HG03442 (cell line): ENCODE measurements around the gene PEX14.

Experiments
- ATAC-seq: cut with Tn5 transposase; IDR thresholded peaks from one replicate; pipeline ENCODE4 v1.9.1; 2021; ENCODE audit warnings: mild to moderate bottlenecking, moderate library complexity; ENCODE audit not compliant: unreplicated experiment

PEX14 gene

DNA sequence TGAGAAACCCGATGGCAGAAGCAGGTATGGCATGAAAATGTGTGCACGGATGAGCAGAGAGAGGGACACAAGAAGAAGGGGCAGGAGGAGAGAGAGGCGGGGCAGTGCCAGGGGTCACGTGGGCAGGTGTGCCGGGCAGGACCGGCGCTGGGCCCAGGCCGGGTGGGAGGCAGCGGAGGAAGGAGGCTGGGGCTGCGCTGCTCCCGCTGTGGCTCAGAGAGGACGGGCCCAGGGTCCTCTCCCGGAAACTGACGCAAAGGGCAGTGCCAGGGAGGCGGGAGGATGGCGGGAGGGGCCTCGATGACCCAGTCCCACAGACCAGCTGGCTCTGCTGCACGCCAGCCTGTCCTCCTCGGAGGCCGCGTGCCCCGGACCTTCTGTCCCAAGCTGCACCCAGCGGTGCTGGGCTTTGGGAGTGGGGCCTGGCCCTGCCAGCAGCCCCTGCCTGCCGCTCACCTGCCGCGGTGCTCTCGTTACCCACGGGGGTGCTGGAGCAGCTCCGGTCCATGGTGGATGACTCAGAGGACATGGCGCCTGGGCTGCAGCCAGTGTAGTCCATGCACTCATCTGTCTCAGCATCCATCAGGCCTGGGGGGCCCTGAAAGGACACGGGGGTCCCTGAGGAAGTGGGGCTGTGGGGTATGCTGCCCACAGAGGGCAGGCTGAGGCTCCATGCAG, 167.8 kb downstream of the PEX14 start:
- no peak for ATAC-seq

DNA sequence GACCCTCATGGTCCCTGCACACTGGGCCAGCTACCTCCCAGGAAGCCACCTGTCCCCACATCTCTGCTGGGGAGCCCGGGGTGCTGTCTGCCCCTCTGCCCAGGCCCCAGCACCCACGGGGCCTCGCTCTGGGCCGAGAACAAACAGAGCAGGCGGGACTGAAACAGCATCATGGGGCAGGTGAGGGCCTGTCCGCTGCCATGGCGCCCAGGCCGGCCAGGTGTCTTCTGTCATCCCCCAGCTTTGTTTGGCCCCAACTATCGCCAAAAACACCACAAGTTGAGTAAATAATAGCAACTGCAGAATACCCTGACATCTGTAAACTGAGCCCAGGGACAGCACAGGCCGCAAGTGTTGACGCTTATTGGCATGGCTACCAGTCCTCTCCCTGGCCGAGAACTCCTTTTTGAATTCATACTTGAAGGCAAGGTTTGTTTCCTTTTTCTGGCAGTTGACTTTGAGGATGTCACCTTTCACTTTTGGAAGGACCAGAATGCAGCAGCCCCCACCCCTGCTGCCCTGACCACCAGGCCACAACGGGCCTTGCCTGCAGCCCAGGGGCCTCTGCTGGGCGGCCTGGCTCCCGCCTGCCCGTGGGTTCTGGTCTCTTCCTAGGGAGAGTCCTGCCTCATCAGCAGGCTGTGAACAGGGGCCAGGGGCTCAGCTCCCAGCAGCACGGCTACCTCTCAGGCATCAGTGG, 169.0 kb downstream of the PEX14 start:
- no peak for ATAC-seq

DNA sequence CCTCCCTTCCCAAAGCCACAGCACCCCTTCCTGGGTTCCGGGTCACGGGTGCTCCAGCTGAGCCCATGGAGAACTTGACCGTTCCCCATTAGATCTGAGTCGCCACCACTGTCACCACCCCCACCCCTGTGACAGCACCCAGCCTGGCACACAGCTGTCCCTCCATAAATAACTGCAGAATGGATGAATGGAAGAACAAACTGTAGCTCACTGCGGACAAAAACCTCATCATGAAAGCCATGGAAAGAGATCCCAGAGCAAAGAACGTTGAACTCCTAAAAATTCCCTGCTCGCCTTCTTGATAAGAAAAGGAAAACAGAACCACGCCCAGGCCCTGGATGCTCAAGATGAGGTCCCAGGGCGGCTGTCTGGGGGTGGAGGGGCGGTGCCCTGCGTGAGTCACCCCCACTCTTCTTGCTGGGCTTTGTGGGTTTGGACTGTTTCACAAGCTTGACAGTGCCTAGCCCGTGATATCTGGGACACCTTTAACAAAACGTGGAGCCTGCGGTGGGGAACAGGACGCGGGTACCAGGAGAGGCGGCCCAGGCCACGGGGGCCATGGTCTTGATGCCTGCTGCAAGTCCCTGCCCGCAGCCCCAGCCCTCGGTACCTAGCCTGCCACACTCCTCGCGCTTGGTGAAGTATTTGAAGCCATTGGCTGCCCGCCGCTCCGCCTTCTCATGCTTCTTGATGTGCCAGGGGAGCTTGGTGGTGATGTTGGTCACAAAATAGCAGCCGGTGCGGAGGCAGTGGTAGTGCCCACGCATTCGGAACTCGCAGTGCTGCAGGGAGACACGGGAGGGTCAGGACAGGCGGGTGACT, 169.8 kb downstream of the PEX14 start:
- no peak for ATAC-seq

GRCh38 chr1:10646347-10646861, 171.7 kb downstream of the PEX14 start:
- no peak for ATAC-seq

GRCh38 chr1:10647414-10648170, 172.8 kb downstream of the PEX14 start:
- ATAC-seq = no peak

GRCh38 chr1:10648689-10649516, 174.2 kb downstream of the PEX14 start:
- ATAC-seq = no peak

DNA sequence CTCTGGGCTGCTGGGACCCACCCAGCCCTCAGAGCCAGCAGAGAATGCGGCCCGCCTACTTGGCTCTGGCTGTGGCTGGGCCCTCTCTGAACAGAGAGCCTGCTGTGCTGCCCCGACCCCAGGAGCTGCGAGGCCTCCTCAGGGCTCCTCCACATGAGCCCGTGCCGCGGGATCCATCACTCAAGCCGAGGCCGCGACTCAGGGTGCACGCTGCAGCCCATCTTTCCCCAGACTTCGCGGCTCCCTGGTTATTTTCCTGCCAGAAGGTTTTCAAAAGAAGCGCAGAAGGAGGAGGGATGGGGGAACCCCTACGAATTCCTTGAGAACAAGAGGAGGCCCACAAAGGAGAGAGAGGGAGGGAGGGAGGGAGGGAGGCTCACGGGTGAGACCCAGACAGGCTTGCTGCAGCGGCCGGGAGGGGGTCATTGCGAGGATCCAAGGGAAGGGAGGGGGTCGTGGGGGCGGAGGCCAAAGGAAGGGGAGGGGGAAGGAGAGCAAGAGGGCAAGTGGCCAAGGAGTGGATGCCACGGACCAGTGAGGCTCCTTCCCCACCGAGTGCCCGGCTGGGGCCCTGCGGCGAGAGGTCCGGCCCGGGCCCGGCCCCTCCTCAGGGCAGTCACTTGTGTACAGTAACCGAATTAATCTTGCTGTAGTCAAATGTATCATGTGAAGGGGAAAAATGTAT, 174.9 kb downstream of the PEX14 start:
- ATAC-seq = no peak

- ATAC-seq = no peak
These were observed 176.0 kb downstream of the PEX14 start for GRCh38 chr1:10650556-10651388.

DNA sequence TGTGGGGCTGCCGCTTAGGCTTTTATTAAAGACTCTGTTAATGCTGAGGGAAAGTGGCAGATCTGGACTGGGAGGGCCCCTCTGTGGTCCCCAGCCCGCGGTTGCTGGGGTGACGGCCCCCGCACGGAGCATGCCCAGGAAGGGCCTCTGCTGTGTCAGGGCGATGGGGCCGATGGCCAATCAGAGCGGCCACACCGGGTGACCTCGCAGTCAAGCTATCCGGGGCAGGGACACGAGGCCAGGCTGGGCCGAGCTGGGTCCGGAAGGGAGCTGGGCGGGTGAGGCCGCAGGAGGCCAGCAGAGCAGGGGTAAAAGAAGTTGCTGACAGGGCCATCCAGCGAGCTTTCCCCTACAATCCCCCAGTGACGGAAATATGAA, 176.6 kb downstream of the PEX14 start:
- no peak for ATAC-seq

DNA sequence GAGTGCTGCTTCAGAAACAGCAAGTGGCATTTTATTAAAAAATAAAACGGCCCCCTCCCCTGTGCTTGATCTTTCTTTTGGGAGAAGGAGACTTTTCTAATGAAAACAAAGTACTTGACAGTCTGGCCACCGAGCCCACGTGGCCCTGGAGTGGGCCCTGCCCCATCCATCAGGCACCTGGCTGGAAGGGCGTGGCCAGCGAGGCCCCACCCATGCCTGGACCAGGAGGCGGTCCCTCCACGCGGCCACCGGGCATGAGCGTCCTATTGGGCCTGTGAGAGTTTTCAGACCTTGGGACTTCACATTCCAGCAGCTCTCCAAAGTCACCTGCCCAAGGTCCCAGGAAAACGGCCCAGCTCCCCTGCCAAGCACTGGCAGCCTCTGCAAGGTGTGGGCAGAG, 177.0 kb downstream of the PEX14 start:
- ATAC-seq = no peak

DNA sequence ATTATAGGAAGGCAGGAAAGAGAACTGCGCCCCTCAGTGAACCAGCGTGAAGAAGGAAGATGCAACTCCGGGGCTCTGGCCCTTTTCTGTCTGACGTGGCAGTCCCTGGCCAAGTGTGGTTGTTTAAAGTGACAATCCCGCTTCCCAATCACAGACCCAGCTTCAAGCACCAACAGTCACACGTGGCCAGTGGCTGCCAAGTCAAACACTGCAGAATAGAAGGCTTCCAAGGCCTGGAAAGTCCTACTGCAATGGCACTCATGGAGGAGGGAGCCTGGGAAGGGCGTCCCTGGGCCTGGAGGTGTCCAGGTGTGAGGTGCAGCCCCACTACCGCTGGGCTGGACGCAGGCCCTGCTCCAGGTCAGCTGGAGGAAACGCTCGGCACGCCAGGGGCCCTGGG, 177.9 kb downstream of the PEX14 start:
- ATAC-seq = no peak

- ATAC-seq = no peak
These were observed 178.8 kb downstream of the PEX14 start for GRCh38 chr1:10653370-10654125.

DNA sequence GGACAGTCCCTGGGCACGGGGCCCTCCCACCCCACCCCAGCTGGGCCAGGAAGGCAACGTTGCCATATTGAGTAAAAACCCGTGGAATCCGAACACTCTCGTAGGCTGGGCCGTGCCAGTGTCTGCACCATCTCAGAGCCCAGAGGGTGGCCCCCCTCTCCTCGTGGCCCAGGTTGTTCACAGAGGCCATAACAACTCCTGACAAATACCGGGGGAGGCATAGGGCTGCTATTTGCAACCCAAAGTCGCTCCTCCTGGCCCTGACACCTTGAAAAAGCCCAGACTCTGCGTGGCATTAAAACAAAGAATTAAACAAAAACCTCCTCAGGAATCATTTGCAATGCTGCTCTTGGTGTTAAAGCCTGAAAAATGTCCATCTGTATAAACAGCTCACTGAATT, 180.3 kb downstream of the PEX14 start:
- ATAC-seq = no peak

DNA sequence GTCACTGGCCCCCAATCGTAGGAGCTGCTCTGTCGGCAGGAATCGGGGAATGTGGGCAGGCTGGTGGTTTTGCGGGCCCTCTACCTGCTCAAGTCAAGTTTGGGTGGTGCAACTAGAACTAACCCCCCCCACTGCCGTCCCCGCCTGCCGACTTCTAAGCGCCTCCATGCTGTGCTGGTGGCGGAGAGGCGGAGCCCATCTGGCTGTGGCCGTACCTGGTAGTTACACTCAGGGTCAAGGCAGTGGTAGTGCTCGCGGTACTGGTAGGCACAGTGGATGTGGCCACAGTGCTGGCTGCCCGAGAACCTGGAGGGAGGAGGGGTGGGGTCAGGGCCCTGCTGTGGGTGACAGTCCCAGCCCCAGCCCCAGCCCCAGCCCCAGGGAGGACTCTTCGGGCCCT, 181.7 kb downstream of the PEX14 start:
- no peak for ATAC-seq

DNA sequence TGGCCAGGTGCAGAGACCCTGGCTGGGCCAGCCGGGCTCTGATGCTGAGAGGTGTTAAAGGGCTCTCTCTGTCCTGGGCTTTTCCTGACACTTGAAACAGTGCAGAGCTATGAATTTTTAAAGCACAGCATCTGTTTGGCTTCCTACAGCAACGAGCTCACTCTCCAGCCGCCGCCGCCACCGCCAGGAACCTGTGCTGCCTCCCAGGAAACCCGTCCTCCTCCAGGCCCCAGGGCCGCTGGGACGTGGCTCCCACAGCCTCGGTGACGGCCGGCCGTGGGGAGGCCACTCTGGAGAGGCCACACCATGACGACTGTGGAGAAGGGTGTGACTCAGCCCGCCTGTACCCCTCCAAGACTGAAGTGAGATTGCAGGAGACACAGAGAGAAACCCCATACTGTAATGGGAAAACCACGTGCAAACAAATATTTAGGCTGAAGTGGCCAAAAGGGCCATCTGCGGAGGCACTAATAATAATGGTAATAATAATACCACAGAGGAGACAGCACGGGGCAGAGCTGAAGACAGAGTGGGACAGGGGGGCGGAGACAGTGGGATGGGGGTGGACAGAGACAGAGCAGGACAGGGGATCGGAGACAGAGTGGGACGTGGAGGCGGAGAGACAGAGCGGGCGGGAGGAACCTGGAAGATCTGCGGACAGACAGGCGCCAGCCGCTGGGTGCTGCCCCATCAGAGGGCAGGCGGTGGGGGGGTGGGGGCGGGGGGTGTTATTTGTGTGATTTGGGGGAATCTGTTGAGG, 182.5 kb downstream of the PEX14 start:
- ATAC-seq = no peak

GRCh38 chr1:10658396-10659066, 183.8 kb downstream of the PEX14 start:
- no peak for ATAC-seq

GRCh38 chr1:10659218-10659617, 184.5 kb downstream of the PEX14 start:
- no peak for ATAC-seq
